NCI-H345 treated with DMSO at 0.1 percent for 48 hours (cell line): ENCODE results near the gene KRTAP5-3.
"Not testable (repeated sequence)": the region's sequence is repeated elsewhere in the genome, so short reads cannot be mapped to it uniquely, and the experiment has no call there.

Source experiments
- DNase-seq: peaks from one replicate; lab custom pipeline; 2025; ENCODE audit not compliant: unreplicated experiment; lab: John Stamatoyannopoulos, UW

The KRTAP5-3 gene

DNA sequence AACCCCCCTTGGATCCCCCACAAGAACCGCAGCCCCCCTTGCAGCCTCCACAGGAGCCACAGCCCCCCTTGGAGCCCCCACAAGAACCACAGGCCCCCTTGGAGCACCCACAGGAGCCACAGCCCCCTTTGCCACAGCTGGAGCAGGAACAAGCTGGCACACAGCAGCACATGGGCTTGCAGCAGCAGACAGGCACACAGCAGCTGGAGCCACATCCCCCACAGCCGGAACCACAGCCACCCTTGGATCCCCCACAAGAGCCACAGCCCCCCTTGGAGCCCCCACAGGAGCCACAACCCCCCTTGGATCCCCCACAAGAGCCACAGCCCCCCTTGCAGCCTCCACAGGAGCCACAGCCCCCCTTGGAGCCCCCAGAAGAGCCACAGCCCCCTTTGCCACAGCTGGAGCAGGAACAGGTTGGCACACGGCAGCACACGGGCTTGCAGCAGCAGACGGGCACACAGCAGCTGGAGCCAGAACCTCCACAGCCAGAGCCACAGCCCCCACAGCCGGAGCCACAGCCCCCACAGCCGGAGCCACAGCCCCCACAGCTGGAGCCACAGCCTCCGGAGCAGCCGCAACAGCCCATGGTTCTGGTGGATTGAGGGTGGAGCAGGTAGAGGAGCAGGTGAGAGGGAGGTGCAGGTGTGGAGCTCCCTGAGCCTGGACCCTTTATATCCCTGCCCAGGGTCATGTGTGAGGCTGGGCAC lies 23.4 kb downstream of the KRTAP5-3 start, which contains the start of gene KRTAP5-1:
TSS of gene KRTAP5-1 (minus strand) at position 623 of the 710 bp plus-strand sequence. CDS start at position 589, 34 bp downstream.
- not testable (repeated sequence) for DNase-seq

DNA sequence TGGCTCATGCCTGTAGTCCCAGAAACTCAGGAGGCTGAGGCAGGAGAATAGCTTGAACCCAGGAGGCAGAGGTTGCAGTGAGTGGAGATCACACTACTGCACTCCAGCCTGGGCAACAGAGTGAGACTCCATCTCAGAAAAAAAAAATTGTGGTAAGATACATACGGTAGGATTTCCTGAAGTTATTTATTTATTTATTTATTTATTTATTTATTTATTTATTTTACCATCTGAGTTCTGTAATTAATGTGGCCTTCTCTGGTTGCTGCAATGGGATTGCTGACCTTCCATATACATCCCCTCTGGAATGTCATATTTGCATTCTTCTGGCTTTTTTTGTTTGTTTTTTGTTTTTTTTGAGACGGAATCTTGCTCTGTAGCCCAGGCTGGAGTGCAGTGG lies 25.4 kb downstream of the KRTAP5-3 start:
- not testable (repeated sequence) for DNase-seq

DNA sequence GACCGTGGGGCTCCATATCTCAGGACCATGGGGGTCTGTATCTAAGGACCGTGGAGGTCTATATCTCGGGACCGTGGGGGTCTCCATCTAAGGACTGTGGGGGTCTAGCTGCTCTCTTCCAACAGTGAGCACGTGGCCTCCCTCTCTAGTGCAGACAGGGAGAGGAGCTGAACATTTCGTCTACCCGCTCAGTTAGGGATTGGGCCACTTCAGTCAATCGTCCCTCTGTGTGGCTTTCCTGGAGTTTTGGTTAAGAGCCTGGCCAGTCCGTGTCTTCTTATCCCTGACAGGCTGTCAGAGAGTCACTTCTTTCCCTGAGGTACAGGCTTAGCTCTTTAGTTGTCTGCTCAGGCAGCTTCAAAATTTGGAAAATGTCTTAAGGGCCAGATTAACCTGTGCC lies 26.3 kb downstream of the KRTAP5-3 start:
- no peak for DNase-seq

DNA sequence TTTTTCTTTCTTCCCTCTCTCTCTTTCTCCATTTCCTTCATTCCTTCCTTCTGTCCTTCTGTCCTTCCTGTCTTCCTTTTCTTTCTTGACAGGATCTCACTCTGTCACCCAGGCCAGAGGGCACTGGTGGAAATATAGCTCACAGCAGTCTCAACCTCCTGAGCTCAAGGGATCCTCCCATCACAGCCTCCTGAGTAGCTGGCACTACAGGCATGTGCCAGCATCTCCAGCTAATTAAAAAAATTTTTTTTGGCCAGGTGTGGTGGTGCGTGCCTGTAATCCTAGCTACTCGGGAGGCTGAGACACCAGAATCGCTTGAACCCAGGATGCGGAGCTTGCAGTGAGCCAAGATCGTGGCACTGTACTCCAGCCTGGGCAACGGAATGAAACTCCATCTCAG lies 31.4 kb downstream of the KRTAP5-3 start:
- no peak for DNase-seq

DNA sequence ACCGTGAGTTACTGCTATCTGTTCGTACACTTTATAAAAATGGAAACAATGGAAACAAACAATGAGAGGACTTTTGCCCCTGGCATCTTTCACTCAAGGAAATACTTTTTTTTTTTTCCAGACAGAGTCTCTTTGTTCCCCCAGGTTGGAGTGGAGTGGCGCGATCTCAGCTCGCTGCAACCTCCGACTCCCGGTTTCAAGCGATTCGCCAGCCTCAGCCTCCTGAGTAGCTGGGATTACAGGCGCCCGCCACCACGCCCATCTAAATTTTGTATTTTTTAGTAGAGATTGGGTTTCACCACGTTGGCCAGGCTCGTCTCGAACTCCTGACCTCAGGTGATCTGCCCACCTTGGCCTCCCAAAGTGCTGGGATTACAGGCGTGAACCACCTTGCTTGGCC lies 32.5 kb downstream of the KRTAP5-3 start:
- DNase-seq, result not testable (repeated sequence)

DNA sequence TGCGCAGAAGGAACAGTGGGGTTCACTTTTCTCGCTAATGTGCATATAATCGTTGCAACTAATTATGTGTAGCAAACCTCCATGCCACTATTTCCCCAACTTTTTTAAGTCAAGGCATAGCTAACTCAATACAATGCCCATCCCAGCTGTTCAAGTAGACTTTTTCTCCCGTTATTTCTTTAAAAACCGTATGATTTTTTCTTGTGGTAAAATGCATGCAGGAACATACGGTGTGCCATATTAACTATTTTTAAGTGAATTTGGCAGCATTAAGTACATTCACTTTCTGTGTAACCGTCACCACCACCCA lies 33.4 kb downstream of the KRTAP5-3 start:
- no peak for DNase-seq

DNA sequence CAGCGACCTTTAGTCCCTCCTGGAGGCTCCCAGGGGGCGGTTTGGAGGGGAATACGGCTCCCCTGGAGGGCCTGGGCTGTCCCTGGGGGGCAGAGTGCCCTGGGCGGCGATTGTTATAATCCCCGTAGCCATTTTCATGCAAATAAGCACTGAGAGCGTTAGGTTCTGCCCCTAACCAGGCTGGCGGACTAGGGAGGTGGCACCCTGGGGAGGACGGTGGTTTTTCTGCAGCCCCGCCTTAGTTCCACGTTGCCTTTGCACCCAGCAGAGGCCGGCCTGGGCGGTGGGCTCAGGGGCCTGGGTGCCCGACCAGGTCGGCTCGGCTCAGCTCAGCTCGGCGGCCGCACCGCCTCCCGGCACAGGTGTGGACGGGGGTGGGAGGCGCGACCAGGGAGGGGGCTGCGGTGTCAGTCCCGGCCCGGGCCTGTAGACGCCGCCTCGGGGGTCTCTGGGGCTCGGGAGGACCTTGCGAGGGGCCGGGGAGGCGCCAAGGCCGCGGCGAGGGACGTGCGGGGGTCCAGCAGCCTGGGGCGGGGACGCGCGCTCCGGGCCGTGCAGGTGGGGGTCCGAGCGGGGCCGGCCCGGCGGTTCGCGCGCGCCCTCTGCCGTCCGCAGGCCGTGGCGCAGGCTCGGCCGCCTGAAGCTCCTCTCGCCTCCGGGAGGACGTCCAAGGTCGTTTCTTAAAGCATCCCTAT lies 33.9 kb downstream of the KRTAP5-3 start:
- DNase-seq, result peak; percentile 85

DNA sequence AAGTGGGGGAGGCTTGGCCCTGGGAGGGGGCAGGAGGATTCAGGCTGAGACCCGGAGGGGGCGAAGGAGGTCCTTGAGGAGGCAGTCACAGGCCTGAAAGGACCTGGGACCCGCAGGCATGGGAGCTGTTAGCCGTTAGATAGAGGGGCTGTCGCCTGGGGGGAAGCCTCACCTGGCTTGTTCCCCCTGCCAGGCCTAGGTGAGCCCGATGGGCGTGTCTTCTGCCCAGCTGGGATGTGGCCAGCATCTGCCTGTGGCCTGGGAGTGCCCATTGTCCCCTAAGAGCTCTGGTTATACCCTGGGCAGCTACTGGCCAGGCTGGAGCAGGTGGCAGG lies 34.4 kb downstream of the KRTAP5-3 start:
- no peak for DNase-seq

DNA sequence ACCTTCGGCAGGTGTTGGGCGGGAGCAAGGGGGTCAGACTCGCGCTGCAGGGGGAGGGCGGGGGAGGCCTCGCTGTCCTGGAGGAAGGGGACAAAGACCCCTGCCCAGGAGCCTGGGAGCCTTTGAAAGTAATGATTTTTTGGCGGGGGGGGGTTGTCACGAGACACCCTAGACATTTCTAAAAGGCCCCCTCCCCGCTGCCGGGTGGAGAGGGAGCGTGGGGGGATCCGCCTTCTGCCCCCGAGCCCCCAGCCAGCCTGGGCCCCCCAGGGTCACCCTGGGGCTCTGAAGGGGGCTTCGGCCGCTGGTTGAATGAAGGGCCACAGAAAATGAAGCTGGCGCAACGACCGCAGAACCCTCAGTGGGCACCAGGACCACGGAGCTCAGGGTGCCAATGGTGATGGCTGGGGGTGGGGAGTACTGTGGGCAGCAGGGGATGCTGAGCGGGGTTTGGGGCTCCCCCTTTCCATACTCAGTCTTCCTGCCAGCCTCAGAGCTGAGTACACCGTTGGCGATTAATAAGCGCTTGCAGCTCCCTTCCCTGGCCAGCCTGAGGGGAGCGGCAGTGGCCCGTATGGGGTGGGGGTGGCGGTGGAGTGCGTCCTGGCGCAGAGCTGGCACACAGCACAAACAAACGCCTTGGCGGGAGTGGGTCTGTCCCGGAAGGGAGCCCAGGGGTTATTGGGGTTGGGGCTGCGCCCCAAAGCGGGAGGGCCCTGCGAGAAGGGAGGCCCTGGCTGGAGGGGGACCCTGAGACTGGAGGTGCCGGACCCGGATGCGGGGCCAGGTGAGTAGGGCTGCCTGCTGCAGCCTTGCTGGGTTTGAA lies 35.0 kb downstream of the KRTAP5-3 start:
- peak; percentile 63 for DNase-seq

DNA sequence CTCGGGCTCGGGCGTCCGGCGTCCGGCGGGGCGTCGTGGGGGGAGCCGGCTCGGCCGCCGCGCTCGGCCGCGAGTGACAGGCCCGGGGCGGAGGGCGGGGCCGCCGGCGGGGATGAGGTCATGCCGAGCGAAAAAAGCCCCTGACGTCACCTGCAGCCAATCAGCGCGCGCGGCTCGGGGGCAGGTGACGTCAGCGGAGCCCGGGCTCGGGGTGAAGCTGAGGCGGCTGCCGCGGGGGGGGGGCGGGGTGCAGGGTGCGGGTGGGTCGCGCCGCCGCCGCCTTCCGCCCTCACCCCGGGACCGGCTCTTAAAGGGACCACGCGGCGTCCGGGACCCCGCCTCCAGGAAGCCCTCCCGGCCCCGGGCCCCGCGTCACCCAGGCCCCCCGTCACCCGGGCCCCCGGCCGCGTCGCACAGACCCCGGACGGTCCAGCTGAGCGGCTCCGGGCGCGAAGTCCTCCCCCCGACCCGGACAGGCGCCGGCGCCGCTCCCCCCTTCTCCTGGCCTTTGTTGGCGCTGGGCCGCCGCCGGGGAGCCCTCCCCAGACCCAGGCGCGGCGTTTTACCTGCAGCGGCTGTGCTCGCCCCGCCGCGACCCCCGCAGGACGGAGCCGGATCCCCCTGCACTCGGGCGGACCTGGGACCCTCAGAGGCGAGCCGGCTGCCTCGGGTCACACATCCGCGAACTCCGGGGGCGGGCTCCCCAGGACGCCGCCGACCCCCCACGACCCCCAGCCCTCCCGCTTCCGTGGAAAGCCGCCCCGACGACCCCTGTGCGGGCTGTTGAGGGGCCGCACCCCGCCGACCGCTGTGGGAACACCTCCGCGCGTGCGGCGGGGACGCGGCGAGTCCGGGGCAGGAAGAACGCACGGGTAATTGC lies 35.8 kb downstream of the KRTAP5-3 start, which contains the start of gene DUSP8:
TSS of gene DUSP8 (minus strand) at position 75 of the 880 bp plus-strand sequence. CDS start 6,445 bp downstream, outside the sequence.
- DNase-seq, result peak; percentile 69

DNA sequence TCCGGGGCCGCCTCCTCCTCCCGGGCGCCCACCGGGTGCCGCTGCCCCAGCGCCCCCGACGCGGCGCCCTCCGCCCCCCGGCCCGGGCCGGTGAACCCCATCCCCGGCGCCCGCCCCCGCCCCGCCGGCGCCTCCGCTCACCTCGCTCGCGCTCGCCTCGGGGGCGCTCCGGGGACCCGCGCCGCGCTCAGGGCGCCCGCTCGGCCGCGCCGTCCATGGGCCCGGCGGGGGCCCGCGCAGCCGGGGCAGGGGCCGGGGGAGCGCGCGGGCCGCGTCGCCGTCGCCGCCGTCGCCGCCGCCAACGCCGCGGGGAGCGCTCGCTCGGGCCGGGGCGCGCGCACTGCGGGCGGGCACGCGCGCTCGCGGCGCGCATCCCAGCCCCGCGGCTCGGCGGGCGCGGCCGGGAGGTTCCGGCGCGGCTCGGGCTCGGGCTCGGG lies 36.5 kb downstream of the KRTAP5-3 start:
- no peak for DNase-seq

DNA sequence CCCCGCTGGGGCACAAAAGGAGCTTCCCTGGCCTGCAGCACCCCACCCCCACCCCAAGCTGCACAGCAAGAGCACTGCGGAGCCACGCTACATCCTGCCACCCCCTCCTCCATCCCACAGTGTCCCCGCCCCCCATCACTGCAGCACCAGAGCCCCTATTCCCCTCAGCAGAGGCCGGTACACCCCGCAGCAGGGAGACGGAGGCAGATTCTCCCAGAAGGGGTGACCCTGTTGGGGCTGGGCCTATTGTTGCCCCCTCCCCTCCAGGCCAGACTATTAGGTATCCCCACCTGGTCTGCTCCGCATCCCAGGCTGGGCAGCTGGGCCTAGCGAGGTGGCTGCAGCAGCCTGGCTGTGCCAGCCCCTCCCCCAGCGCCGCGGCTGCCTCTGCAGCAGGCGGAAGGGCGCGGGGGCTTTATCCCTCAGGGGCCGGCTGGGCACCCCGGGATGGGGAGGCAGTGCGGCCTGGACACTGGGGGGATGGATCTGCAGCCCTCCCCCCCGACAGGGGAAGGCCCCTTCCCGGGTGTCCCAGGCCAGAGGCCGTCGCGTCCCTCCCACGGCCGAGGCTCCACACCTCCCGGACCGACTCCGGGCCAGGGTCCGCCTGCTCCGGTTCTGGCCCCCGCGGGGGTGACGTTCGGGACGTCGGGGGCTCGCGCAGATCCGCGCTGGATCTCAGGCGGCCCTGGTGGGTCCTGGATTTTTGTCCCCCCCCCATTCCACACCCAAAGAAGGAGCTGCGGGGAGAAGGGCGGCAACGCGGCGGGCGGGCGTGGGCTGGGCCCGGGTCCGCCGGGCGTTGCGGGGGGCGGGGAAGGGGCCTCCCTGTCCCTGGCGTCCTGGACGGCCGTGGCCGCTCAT lies 37.1 kb downstream of the KRTAP5-3 start:
- no peak for DNase-seq

DNA sequence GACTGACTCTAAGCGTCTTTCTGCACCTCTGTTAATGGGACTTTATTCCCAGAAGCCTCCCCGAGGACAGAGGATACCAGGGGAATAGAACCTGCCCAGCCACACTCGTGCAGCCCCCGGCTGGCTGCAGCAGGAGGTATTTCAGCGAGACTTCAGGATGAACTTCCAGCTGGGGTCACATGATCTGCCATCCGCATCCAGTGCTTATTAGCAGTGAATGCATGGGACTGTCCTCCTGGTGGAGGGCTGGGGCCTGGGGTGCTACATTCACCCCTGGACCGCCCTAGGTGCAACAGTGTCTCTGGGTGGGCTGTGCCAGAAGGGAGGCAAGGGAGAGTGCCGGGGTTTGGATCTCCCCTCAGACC lies 37.8 kb downstream of the KRTAP5-3 start:
- DNase-seq, result no peak

DNA sequence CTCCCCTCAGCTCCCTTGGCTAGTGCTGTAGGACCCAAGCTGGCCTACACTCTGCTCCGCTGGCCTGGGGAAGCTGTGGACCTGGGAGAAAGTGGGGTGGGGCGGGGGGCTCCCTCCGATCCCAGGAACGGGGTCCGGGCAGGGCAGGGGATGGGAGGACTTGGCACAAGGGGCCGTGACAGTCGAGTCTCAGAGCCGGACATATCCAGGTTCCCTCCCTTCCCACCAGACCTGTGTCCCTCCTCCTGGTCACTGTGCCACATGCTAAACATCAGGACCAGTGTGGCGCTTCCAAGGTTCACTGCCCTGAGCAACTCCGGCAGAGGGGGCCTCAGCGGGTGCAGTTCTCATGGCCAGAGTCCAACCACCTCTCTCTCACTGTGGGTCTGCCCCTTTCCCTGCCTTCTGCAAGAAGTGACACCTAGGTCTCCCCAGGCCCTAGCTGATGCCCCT lies 38.2 kb downstream of the KRTAP5-3 start:
- DNase-seq, result no peak

DNA sequence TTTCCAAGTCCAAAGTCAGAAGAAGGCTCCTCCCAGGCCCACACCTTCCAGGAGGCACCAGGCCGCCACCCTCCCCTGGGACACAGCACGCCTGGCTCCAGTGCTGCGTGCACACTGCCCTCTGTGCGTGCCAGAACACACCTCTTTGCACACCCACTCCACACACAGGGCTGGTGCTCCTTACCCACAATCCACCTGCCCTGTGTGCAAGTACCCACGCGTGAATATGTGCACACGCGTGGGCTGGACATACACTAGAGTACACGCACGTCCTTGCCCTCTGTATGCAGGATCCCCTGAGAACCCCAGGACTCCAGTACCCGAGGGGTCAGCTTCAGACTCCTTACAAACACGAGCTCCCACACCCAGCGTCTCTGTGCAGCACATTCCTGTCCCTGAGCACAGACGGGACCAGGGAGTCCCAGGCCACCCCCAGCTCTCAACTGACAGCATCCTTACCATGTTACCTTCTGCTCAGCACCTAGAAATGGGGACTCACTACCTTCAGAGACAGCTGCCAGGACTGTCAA lies 38.9 kb downstream of the KRTAP5-3 start:
- no peak for DNase-seq

DNA sequence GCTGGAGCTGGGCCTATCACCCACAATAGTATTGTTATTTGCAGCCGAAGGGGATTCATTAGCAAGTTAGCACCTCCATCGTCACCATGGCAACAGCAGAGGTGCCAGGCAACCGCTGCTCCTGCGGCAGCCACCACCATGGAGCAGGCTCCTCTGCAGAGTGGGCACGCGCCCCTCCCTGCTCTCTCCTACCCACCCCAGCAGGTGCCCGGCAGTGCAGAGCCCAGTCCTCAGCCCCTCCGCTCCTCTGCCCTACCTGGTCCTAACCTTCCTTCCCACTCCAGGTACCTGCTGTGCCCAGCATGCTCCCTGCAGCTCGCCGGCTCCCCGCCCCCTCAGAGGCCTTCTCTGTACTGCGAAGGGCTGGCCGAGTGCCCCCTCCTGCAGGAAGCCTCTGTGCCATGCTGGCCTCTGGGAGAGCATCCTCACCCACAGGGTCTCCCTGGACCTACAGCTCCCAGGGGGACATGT lies 39.8 kb downstream of the KRTAP5-3 start:
- peak; percentile 57 for DNase-seq

DNA sequence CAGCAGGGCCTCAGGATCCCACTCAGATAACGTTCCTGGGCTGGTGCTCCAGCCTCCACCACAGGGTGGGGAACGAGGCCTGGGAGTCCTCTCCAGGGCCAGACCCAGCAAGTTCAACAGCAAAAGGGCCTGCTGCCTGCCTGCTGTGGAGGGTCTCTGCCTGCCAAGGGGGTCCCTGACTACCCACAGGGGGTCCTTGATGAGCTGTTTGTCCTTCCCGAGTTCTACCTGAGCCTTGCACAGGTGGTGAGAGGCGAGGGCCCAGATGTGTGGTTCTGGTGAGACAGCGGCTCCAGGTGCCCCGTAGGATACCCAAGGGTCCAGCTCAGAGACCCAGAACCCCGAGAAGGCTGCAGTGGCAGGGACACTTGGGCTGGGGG lies 40.6 kb downstream of the KRTAP5-3 start:
- DNase-seq, result no peak

DNA sequence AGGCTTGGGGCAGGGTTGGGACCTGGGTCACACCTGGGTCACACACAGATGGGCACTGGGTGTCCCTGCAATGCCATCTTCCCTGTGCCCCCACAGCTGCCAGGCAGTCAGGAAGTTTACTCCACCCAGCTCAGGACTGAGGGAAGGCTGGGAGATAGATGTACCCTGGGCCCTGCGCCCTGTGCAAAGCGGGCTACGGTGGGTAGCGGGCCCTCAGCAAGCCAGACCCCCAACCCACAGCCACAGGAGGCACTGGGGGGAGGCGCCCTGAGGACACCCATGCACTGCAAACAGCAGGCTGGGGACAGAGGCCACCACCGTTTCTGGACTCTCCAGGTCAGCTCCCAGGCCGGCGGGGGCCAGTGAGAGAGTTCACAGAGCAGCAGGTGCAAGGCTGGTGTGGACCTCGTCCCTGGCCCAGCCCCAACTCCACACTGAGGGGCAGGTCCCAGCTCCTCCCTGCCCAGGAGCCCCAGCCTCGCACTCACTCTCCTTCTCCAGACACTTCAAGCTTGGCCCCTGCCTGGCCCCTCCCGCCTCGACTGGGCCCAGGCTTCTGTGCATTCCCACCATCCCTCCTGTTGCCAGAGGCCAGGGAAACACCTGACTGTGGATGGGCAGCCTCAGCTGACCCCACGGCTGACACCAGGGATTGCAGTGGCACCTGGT lies 41.1 kb downstream of the KRTAP5-3 start:
- no peak for DNase-seq
